Dedifferentiated amniotic fluid mesenchymal stem cell (primary cell): Measurements from ENCODE around the gene ATXN2.
A peak's percentile ranks its signal among the peaks of the same experiment; 100 is the strongest.
"Not testable (repeated sequence)": the region's sequence is repeated elsewhere in the genome, so short reads cannot be mapped to it uniquely, and the experiment has no call there.

Source experiments
- DNase-seq: peaks from one replicate; pipeline ENCODE4 v3.0.0-alpha.2; 2016; ENCODE audit errors: extremely low spot score

Gene ATXN2

GRCh38 chr12:111417290-111417689, 181.8 kb downstream of the ATXN2 start:
- DNase-seq, result no peak

GRCh38 chr12:111414711-111415252, 184.3 kb downstream of the ATXN2 start:
- DNase-seq, result no peak

GRCh38 chr12:111413442-111414086, 185.6 kb downstream of the ATXN2 start:
- DNase-seq, result no peak

GRCh38 chr12:111412830-111413441, 186.2 kb downstream of the ATXN2 start:
- no peak for DNase-seq

DNA sequence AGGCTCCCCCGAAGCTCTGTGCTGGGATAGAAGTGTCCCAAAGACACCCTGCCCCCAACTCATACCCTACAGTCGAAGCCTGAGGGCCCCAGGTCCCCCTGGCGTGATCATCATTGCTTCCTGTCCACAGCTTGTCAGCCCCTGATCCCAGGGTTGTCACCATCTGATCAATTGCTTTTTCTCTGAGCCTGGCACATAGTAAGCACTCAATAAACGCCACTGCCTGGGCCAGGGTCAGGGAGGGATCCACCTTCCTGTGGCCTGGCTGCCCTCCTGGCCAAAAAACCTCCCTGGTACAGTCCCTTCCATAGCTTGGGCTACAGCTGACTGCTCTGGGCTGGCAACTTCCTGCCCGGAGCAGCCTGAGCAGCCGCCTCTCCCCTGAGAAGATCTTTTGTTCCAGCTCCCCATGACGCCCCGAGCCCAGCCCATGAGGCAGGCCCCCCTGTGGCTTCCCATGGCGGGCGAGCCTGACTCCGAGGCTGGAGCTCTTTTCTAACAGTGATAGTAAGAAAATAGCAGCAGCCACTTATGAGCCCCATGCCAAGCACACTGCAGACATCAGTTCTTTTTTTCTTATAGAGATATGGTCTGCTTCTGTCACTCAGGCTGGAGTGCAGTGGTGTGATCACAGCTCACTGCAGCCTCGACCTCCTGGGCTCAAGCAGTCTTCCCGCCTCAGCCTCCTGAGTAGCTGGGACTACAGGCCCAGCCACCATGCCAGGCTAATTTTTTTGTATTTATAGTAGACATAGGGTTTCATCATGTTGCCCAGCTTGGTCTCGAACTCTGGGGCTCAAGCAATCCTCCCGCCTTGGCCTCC, 186.9 kb downstream of the ATXN2 start:
- no peak for DNase-seq

- DNase-seq, result no peak
Observed at GRCh38 chr12:111411185-111411764, 187.8 kb downstream of the ATXN2 start.

- no peak for DNase-seq
Observed at GRCh38 chr12:111410431-111411184, 188.5 kb downstream of the ATXN2 start.

GRCh38 chr12:111409780-111410430, 189.2 kb downstream of the ATXN2 start:
- DNase-seq, result no peak

DNA sequence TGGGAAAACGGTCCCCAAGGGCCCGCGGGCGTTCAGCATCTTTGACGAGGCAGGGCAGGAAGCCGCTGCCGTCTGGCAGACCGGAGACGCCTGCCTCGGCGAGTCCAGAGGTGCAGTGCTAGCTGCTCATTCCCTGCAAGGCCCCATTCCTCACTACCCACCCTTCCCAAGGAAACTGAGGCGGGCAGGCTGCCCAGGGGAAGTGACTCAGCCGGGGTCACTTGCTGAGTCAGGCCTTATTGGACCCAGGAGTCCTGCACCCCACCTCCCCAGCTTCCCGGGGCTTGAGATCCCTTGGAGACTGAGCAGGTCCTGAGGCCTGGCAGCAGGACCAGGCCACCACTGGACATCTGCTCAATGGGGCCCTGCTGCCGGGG, 189.7 kb downstream of the ATXN2 start:
- DNase-seq, result no peak

DNA sequence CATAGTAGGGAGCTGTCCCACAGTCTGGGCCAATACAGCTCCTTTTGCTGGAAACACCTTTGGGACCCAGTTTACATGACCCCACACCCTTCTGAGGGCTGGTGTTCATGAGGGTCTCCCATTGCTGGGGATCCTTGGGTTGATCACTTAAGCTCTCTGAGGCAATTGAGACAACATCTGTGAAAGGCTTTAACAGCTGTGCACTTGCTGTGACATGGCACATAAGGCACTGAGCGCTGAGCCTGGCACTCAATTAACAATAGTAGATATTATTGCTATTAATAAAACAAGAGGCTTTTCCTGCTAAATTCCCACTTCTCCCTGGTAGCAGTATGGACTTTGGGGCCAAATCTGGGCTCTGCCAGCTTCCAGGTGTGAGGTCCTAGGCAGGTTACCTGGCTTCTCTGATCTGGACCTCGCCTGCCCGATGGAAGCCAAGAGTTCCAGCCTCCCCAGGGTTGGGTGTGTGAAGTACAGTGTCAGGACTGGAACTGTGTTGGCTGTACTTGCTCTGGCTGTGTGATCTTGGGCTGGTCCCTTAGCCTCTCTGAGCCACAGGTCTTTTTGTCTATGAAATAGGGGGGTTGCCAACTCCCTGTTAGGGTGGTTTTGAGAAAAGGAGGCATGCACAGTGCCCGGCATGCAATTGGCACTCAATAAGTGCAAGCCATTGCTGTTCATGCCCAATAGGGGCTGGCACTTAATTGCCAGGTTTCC, 190.3 kb downstream of the ATXN2 start:
- DNase-seq, result no peak

DNA sequence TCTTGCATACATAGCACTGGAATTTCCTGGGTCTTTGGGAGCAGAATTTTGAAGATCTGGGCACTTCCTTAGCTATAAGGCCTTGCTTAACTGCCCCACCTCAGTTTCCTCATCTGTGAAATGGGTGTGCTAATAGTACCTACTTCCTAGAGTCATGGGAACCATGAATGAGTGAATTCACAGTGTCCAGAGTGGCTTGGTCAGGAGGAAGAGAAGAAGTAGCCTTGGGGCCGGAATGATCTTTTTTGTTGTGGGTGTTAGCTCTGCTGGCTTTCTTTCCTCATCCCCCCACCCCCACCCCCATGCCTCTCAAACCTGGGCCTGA, 191.0 kb downstream of the ATXN2 start:
- DNase-seq, result no peak

GRCh38 chr12:111407377-111408115, 191.6 kb downstream of the ATXN2 start:
- DNase-seq, result no peak

DNA sequence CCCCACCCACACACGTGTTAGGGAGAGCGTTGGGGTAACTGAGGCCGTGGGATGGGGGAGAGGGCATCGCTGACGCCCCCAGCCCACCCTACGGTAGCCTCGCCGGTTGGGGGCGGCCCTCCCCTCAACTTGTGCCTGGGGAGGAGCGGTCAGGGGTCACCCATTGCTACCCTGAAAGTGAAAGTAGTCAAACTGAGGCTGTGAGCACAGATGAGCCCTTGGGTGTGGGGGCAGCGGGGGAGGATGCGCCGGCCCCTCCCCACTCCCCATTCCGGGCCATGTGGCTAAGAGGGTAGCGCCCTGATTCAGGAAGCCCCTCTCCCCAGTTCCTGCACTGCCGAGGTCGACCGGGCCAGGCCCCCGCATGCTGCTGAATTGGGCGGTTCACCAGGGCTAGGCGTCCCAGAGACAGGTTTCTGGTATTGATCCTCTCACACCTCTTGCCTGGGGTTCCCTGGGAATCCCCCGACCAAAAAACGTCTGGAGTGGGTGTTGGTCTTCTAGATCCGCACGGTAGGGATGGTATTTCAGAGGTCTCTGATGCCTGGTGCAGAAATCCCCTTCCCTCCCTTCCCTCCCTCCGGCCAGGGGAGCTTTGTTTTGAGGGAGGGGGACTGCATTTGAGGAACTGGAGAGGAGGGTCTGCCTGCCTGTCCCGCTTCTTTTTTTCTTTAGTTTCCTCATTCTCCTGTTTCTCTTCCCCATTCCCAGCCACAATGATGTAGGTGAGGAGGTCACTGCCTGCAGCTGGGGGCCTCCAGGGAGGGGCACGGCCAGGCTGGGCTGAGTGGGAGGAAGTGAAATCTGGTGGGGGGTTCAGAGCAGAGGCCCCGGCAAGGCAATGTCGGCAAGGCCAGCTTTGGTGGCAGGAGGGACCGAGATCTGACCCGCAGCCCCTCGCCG, 192.4 kb downstream of the ATXN2 start:
- DNase-seq, result no peak

- DNase-seq, result no peak
Observed at GRCh38 chr12:111405859-111406473, 193.1 kb downstream of the ATXN2 start, which contains the start of gene SH2B3. TSS of gene SH2B3 (plus strand) at chr12:111405923. CDS start at chr12:111418146, 12,223 bp downstream.

DNA sequence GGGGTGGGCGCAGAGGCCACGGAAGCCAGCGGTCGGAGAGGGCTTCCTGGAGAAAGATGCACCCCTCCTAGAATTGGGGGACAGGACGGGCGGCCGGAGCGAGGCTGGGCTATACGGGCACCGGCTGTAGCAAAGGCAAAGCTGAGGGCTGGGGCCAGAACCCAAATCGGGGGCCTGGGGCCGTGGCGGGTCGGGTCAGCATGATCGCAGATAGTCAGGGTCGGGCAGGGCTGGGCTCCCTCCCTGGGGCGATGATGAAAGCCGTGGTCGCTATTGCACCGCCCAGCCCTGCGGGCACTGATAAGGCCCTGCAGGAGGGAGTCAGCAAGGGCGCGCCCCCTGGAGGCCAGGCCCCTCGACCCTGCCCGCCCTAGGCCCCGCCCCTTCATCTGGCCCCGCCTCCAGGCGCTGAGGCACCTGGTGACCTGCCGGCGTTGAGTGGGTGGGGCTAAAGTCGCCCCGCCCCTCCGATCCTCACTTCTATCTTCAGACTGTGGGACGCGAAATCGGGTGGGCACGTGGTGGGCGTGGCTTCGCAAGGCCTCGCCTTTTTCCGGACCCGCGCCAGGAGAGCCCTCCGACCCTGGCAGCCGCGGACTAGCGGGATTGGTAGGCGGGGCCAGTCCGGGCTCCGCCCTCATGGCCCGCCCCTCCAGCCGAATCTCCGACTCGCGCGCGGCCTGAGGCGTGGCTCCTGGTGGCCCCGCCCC, 193.8 kb downstream of the ATXN2 start:
- DNase-seq, result peak; percentile 77

DNA sequence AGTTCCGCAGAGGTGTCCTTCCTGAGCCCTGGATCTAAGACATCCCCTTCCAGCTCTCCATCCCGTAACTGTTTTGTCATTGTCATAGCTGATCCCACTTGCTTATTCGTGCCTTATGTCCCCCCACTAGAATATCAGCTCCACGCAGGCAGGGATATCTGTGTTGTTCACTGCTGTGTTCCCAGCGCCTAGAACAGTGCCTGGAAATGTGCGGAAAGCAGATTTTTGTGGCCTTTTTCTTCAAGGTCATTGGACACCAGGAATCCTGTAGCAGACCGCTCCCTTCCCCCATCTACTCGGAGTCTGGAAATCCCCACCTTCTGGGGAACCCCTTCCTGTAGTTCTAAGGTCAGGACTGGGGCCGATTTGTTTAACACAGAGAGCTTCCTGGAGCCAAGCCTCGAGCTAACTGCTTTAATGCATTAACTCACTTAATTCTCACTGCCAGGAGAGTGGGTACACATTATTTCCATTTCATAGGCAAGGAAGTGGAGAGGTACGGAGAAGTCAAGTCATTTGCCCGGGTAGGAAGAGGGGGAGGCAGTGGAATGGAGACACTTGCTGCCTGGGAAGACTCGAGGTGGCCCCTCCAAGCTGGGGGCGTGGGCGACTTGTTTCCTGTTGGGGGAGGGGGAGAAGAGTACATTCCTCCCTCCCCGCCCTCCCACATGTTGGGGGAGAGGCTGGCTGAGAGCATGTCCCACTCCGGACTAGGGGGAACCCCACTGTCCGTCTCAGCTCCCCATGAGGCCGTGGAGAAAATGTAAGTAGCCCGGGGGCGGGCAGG, 194.6 kb downstream of the ATXN2 start:
- no peak for DNase-seq

- not testable (repeated sequence) for DNase-seq
Observed at GRCh38 chr12:111402490-111402824, 196.7 kb downstream of the ATXN2 start.
